Kidney epithelial cell (primary cell): ENCODE data around the gene SOD1. TPM values are rescaled to one million over a fixed set of nuclear protein-coding genes. Genes with fewer than 3 reads are reported as not detected.

Experiments
- DNase-seq: peaks from one replicate; pipeline ENCODE4 v3.0.0-alpha.2; 2010; ENCODE audit warnings: low read depth
- H3K27me3 ChIP-seq: 2 replicates; pipeline ENCODE4 v1.6.0; 2011; ENCODE audit warnings: low read length; ENCODE audit not compliant: control insufficient read depth, insufficient read depth
- H3K36me3 ChIP-seq: 2 replicates; pipeline ENCODE4 v1.5.1; 2011; ENCODE audit warnings: low read length; ENCODE audit not compliant: control insufficient read depth, insufficient read depth
- H3K4me3 ChIP-seq: 2 replicates; pipeline ENCODE4 v1.5.1; 2011; ENCODE audit warnings: low read depth, mild to moderate bottlenecking, control low read depth, low read length
- total RNA-seq: library from RNA; depleted of rRNA; stranded (reverse); fragments of >200 nt; gene quantifications from 2 replicates; pipeline ENCODE4 v1.2.3, GENCODE V29; 2015
- TF ChIP-seq, protein P1 (sequence below): IDR thresholded peaks from 2 replicates; pipeline ENCODE4 v1.5.1; 2011; ENCODE audit warnings: mild to moderate bottlenecking, moderate library complexity, low read length, control low read depth, inconsistent platforms; ENCODE audit not compliant: insufficient read depth, poor library complexity, severe bottlenecking

SOD1 gene
- total RNA-seq, 1 donor from 2014 or later = 121 TPM

DNA sequence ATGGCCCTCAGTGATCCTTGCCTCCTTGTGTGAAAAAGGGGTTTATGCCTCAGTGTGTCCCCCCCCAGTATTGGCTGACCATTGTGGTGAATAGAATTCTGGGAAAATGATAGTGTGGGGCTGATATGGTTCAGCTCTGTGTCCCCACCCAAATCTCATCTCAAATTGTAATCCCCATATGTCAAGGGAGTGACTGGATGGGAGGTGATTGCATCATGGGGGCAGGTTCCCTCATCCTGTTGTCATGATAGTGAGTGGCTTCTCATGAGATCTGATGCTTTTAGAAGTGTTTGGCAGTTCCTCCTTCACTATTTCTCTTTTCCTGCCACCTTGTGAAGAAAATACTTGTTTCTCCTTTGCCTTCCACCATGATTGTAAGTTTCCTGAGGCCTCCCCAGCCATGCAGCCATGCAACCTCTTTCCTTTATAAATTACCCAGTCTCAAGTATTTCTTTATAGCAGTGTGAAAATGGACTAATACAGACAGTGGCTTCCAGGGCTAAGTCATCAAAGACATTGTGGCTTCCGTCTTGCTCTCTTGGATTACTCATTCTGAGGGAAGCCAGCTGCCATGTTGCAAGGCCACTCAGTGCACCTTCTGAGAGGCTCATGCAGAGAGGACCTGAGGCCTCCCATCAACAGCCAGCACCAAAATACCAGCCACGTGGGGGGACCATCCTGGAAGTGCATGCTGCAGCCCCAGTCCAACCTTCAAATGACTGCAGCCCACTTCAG is 40.6 kb upstream of the SOD1 start:
- DNase-seq = no peak
- Histone ChIP-seq H3K27me3 (no peaks in the 10 kb centered on the region), H3K36me3 (no peaks in the 10 kb centered on the region), H3K4me3 (no peak overlapping the region)
- TF ChIP-seq, protein P1, sequence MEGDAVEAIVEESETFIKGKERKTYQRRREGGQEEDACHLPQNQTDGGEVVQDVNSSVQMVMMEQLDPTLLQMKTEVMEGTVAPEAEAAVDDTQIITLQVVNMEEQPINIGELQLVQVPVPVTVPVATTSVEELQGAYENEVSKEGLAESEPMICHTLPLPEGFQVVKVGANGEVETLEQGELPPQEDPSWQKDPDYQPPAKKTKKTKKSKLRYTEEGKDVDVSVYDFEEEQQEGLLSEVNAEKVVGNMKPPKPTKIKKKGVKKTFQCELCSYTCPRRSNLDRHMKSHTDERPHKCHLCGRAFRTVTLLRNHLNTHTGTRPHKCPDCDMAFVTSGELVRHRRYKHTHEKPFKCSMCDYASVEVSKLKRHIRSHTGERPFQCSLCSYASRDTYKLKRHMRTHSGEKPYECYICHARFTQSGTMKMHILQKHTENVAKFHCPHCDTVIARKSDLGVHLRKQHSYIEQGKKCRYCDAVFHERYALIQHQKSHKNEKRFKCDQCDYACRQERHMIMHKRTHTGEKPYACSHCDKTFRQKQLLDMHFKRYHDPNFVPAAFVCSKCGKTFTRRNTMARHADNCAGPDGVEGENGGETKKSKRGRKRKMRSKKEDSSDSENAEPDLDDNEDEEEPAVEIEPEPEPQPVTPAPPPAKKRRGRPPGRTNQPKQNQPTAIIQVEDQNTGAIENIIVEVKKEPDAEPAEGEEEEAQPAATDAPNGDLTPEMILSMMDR = no peak

DNA sequence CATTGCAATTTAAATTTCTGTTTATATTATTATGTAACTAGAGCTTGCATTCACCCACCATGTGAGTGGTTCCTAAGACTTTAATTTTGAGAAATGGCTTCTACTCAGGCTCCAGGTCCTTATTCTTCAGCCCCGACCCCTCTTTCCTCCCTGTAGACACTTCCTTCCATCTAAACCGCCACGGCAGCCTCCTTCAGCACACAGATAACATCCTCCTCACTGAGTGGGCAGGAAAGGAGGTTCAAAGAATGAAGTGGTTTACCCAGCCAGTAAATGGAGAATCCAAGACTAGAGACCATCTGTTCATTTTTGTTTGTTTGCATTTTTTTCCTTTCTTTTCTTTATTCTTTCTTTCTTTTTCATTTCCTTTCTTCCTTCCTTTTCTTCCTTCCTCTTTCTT is 37.1 kb upstream of the SOD1 start:
- H3K27me3 ChIP-seq = no peaks in the 10 kb centered on the region
- no peak for DNase-seq
- H3K4me3 ChIP-seq = no peak overlapping the region
- H3K36me3 ChIP-seq = no peaks in the 10 kb centered on the region
- TF ChIP-seq, protein P1 = no peak

DNA sequence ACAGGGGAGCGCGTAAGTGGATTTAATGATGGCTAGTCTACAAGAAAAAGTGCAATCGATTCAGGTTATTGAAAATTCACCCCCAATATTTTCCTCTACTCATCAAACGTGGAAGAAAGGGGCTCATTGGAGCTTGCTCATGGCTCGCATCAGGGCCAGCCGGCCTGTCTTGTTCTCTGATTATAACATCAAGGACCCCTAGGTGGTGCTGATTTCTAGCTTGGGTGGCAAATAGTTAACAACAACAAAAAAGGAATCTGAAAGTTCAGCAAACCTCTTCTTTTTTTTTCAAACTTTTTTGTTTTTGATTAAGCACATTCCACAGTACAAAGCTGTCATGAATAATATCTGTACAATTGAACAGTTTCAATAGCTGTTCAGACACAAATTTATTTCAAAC is 35.8 kb upstream of the SOD1 start:
- H3K4me3 ChIP-seq = no peak overlapping the region
- TF ChIP-seq, protein P1 = peak; percentile 30
- H3K36me3 ChIP-seq = no peaks in the 10 kb centered on the region
- no peaks in the 10 kb centered on the region for H3K27me3 ChIP-seq
- no peak for DNase-seq

DNA sequence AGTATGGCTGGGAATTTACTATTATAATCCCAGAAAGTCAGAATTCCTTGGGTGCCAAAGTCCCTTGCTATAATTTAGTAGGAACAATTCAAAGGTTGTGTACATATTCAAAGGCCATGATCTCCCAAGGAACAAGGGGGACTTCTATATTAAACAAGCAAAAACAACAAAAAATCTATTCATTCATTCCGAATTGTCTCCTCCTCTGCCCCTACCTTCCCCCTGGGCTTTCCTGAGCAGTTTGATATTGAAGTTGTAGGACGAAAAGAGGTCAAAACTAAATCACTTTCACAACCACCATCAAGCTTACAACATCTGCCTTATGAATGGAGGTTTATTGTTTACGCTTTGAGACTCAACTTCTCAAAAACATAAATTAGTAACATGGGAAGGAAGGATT is 35.3 kb upstream of the SOD1 start:
- no peaks in the 10 kb centered on the region for H3K36me3 ChIP-seq
- DNase-seq = no peak
- H3K4me3 ChIP-seq = no peak overlapping the region
- no peaks in the 10 kb centered on the region for H3K27me3 ChIP-seq
- TF ChIP-seq, protein P1 = no peak

DNA sequence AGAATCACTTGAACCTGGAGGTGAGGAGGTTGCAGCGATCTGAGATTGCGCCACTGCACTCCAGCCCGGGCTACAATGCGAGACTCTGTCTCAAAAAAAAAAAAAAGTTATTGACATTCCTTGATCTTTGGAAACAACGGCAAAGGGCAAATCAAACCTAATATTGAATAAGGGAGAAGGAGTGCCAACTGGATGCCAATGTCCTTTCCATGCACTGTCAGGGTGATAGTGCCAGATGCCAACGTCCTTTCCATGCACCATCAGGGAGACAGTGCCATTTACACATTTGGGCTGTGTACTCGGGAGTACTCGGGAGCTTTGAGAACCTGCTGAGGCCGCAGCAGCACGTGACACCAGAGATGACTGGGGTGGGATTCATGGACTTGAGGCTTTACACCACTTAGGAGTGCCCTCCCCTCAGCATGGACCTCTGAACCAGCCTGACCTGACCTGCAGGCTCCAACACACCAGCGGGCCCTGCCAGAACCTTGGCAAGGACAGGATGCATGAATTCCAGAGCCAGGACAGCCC is 34.5 kb upstream of the SOD1 start:
- TF ChIP-seq, protein P1 = no peak
- Histone ChIP-seq H3K4me3 (no peak overlapping the region), H3K27me3 (no peaks in the 10 kb centered on the region), H3K36me3 (no peaks in the 10 kb centered on the region)
- no peak for DNase-seq
